Nucleus accumbens (tissue), 56 donors: ENCODE data around the gene TXNDC11.

Source experiments
- DNase-seq, 56 donors: peaks; one replicate each; lab custom pipeline; 2025; lab: John Stamatoyannopoulos, UW

Gene TXNDC11

DNA sequence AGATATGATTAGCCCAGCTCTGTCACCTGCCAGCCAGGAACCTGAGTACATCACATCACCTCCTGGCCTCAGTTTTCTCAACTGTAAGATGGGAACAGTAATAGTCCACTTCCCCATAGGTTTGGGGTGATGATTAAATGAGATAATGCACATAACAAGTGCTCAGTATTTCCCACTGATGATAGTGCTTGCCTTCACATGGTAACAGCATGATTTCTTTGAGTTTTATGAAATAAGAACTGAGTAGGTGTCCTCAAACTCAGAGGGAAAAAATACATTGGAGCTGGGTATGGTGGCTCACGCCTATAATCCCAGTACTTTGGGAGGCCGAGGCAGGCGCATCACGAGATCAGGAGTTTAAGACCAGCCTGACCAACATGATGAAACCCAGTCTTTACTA is 104.5 kb downstream of the TXNDC11 start:
- no peak for DNase-seq

DNA sequence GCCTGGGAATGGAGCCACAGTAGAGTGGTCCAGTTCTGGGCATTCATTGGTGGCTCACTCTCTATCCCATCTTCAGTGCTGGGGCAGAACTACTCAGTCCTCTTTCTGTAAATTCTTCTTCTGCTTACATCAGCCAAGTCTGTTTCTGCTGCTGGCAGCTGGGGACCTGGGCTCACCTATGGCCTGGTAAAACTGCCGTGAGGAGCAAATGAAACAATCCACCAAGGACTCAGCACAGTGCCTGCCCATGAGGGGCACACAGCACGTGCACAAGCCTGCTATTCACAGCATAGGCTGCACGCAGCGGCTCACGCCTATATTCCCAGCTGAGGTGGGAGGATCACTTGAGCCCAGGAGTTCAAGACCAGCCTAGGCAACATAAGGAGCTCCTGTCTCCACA is 105.3 kb downstream of the TXNDC11 start:
- no peak for DNase-seq

DNA sequence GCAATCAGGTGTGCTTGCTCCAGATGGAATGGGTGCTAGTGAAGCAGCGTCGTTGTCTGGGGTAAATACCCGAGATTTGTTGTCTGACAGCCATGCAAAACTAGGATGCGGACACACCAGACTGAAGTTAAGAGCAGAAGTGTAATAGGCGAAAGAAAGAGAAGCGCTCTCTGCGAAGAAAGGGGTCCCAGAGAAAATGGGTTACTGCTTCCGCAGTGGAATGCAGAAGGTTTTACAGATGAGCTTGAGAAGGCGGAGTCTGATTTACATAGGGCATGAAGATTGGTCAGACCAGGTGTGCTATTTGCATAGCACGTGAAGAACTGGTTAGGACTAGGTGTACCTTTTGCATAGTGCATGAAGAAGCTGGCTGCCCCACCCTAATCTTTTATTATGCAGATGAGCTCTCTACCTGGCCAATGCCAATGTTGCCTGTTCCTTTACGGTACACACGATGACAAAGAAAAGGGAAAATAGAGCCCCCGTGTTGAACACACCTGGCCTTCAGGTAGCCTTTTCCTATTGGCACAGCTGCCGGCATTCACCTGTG is 106.4 kb downstream of the TXNDC11 start:
- no peak for DNase-seq

DNA sequence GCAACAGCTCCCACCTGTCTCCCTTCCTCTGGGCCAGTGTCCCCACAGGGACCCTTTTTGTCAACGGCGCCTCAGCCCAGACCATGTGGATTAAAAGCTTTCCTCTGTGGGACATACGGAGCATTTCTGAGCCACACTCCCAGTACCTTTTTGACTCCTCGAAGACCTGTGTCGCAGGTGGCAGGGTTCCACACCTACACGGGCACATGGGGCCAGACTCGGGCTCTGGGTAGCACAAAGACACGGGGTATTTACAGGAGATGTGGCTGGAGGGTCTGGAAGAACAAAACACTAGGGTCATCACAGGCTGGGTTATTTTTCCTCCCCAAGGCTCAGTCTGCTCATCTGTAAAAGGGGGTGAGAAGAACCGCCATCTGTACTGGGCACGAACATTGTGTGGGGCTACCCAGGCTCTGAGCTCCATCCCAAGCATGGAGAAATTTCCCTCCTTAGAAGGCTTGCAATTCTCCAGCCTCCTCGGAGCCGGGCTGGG is 106.9 kb downstream of the TXNDC11 start:
- DNase-seq = no peak

DNA sequence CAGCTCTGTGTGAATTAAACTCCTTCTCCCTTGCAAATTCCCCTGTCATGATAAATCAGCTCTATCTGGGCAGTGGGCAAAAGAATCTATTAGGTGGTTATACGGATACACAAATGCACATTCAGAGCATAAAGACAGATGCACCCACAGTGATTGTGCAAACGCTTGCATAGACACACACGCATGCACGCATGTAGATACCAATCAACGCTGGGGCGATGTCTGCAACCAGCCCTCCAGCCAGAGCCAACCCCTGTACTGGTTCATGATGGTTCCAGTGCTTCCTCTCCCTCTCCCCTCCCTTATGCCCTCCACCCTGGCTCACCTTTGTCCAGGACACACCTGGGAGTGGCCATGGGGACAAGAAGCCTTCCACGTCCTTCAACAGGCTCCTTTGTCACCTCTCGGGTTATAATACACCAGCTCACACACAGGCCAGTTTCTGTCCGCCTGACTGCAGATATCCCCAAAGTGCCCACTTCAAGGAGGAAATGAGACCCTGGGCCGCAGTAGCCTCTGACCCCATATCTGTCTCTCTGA is 107.5 kb downstream of the TXNDC11 start:
- DNase-seq = no peak

DNA sequence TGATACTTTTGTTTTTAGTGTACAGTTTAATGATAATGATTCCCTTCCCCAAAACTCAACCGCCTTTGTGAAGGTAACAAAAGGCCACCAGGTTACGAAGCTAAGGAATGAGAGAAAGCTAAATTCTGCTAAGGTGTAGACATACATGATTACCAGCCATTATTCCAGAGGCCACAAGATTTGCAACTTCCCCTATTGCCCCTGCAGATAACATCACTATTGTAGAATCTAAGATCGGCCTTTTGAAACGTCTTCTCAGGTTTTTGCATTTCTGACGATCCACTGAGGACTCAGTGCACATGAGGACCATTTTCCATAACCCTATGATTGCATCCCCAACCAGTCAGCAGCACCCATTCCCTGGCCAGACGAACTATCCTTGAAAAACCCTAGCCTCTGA is 108.3 kb downstream of the TXNDC11 start:
- DNase-seq = no peak

DNA sequence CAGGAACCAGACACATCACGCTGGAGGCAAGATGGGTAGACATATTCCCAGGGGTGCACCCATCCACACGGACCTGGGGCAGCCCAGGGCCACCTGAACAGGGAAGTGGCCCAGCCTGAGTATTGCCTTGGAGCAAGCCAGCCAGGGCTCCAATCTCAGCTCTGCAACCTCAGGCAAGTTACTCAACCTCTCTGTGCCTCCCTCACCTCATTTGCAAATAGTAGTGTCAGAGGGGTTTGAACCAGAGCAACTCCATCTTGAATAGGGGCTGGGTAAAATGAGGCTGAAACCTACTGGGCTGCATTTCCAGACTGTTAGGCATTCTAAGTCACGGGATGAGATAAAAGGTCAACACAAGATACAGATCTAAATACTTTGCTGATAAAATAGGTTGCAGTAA is 109.5 kb downstream of the TXNDC11 start:
- no peak for DNase-seq

DNA sequence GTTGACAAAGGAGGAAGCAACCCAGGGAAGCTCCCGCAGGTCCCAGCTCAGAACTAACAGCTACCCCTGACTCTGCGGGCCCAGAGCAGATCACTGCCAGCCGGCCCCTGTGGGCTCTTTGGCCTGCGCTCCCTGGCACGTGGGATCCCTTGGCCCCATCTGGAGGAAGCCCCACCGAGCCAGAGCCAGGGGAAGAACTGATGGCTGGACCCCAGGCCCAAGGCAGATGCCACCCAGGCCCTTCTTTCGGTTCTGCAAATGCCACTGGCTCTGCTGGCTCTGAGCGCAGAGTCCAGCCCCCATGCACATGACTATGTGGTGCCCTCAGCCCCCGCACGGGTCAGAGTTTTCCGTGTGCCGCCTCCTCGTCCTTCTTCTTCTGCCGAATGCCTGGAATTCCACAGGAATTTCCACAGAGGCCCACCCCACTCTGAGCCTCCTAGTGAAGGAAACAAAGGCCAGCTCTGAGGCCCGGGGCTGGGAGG is 110.2 kb downstream of the TXNDC11 start:
- DNase-seq = peak in 17 of 56 donors; percentile 11 to 57 (median 22)

DNA sequence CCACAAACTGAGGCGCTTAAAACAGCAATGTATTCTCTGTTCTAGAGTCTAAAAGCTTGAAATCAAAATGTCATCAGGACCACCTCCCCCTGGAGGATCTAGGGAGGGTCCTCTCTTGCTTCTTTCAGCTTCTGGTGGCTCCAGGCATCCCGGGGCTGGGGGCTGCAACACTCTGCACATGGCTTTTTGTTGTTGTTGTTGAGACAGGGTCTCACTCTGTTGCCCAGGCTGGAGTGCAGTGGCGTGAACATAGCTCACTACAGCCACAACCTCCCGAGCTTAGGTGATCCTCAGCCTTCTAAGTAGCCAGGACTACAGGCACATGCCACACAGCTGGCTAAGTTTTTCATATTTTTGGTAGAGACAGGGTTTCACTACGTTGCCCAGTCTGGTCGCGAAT is 111.4 kb downstream of the TXNDC11 start:
- no peak for DNase-seq

DNA sequence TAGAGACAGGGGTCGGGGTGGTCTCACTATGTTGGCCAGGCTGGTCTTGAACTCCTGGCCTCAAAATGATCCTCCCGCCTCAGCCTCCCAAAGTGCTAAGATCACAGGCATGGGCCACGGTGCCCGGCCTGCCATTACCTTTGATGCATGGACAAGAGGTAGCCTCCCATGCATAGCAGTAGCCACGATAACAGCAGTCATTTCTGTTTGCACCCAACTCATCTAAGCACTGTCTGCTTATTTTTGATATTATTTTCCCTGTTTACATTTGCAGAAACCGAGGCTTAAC is 111.9 kb downstream of the TXNDC11 start:
- no peak for DNase-seq

DNA sequence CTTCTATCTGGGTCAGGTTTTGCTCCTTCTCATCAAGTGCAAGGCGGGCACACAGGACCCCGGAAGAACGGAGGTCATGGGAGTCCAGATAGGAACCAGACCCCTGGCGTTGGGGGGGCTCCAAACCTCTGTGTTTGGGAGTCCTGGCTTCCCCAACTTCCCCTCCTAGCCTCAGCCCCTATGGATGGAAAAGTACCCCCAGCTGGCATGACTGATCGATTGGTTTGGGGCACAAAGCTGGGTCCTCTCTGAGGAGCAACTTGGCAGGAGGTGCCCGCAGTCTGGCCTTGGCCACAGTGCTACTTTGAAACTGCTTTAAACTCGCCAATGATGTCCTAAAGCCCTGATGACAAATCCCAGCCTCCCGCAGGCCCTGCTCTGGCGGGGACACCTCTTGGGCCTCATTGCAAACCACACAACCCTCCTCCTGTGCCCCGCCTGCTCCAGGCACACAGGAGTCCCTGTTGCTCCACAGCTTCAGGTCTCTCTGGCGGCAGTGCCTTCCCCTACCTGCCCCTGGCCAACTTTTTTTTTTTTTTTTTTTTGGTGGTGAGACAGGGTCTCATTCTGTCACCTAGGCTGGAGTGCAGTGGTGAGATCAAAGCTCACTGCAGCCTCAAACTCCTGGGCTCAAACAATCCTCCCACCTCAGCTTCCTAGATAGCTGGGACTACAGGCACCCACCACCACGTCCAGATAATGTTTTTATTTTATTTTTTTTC is 112.5 kb downstream of the TXNDC11 start:
- no peak for DNase-seq
